Suprapubic skin (tissue), 4 donors: Measurements from ENCODE around the gene GALC.

ENCODE experiments used
- CTCF ChIP-seq, 2 donors: fragments of 200-600 bp in 1 of 2; fragments of 450-650 bp in 1 of 2; sonication (generic) in 1 of 2; IDR thresholded peaks; one replicate each; pipeline ENCODE4 v1.5.1; 2016 to 2019; ENCODE audit warnings: antibody characterized with exemption in 2 of 2, mild to moderate bottlenecking in 1 of 2, moderate library complexity in 1 of 2
- EP300 ChIP-seq: sonication (generic); formaldehyde crosslinking; IDR thresholded peaks from one replicate; pipeline ENCODE4 v1.6.1; 2017; ENCODE audit warnings: antibody characterized with exemption
- POLR2A ChIP-seq, 2 donors: fragments of 450-650 bp; IDR thresholded peaks; one replicate each; pipeline ENCODE4 v1.6.1; 2017; ENCODE audit warnings: antibody characterized with exemption in 2 of 2, mild to moderate bottlenecking in 2 of 2, moderate library complexity in 2 of 2
- POLR2AphosphoS5 ChIP-seq, 3 donors: sonication (generic); formaldehyde crosslinking; IDR thresholded peaks; one replicate each; pipeline ENCODE4 v1.6.1; 2017; ENCODE audit warnings: antibody characterized with exemption in 3 of 3

DNA sequence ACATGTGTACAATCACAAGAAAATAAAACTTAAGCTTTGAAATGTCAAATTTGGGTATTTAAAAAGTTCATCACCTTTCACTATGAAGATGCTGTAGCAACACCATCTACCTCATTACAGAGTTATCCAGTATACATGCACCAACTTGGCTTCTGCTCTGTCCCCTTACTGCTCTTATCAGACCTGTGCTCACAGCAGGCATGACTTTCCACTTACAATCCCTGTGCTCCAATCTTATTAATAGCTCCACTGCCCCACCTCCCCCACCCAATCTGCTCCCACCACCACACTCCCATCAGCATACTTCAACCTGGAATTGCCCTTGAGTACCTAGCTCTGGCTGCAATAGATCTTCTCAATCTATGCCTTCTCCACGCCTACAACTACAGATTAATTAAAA lies 13.3 kb downstream of the GALC start:
- TF ChIP-seq CTCF (IDR thresholded peaks at IDR 0.05), result no peak
- no peak for TF ChIP-seq POLR2A (IDR thresholded peaks at IDR 0.05)
- no peak for TF ChIP-seq EP300
- no peak for TF ChIP-seq POLR2AphosphoS5 (IDR thresholded peaks at IDR 0.05)
